K562 (cell line): Measurements from ENCODE around the gene GPR108. TPM values are rescaled to one million over a fixed set of nuclear protein-coding genes. Genes with fewer than 3 reads are reported as not detected.

Experiments used
- CHAMP1 ChIP-seq: fragments of 450-650 bp; IDR thresholded peaks from 2 replicates; pipeline ENCODE4 v1.6.1; 2016; ENCODE audit warnings: mild to moderate bottlenecking
- ERF ChIP-seq: fragments of 450-650 bp; formaldehyde crosslinking; IDR thresholded peaks from 2 replicates; pipeline ENCODE4 v1.4.0; 2020; ENCODE audit warnings: mild to moderate bottlenecking, mixed read lengths
- HCFC1 ChIP-seq: IDR thresholded peaks from 2 replicates; pipeline ENCODE4 v1.6.1; 2012; ENCODE audit warnings: low read depth, low read length, improper control_type of control experiment
- HMG20A ChIP-seq: fragments of 450-650 bp; formaldehyde crosslinking; conservative IDR thresholded peaks from 2 replicates; pipeline ENCODE4 v1.4.0; 2020; ENCODE audit warnings: mild to moderate bottlenecking, mixed read lengths
- HNRNPK ChIP-seq: fragments of 200-400 bp; formaldehyde crosslinking; IDR thresholded peaks from one replicate; pipeline ENCODE4 v1.6.1; 2018; ENCODE audit warnings: mild to moderate bottlenecking, low read depth, low read length; ENCODE audit not compliant: poor library complexity, severe bottlenecking
- JUNB ChIP-seq: fragments of 450-650 bp; formaldehyde crosslinking; conservative IDR thresholded peaks from 2 replicates; pipeline ENCODE4 v1.4.0; 2020; ENCODE audit warnings: mild to moderate bottlenecking
- MECOM ChIP-seq: fragments of 250-450 bp; sonication (Bioruptor Pico); IDR thresholded peaks from 2 replicates; pipeline ENCODE4 v1.8.0; 2022; ENCODE audit warnings: inconsistent platforms
- MEIS2 ChIP-seq: fragments of 450-650 bp; IDR thresholded peaks from 2 replicates; pipeline ENCODE4 v1.6.1; 2014; ENCODE audit warnings: mild to moderate bottlenecking; ENCODE audit not compliant: partially characterized antibody
- NBN ChIP-seq: fragments of 450-650 bp; IDR thresholded peaks from 2 replicates; pipeline ENCODE4 v1.6.1; 2016; ENCODE audit warnings: low read depth, mild to moderate bottlenecking
- PBX2 ChIP-seq, 2 experiments: IDR thresholded peaks in 1 of 2; conservative IDR thresholded peaks in 1 of 2; 2 replicates each; pipeline ENCODE4 v1.6.1; 2016; ENCODE audit warnings: low read depth in 2 of 2, mild to moderate bottlenecking in 1 of 2, missing compliant biosample characterization in 1 of 2, missing genetic modification characterization in 1 of 2, moderate library complexity in 1 of 2
- POLR2A ChIP-seq: fragments of 450-650 bp; conservative IDR thresholded peaks from 2 replicates; pipeline ENCODE4 v1.6.1; 2016
- PPARD ChIP-seq: fragments of 250-450 bp; sonication (Bioruptor Pico); IDR thresholded peaks from 2 replicates; pipeline ENCODE4 v1.8.0; 2022; ENCODE audit warnings: inconsistent platforms, mild to moderate bottlenecking, moderate library complexity
- RBBP5 ChIP-seq: fragments of 200-600 bp; sonication (generic); IDR thresholded peaks from 2 replicates; pipeline ENCODE4 v1.6.1; 2012; ENCODE audit warnings: borderline replicate concordance, mild to moderate bottlenecking, low read length, control low read depth, inconsistent platforms; ENCODE audit not compliant: insufficient read depth, poor library complexity, severe bottlenecking
- RBM25 ChIP-seq: fragments of 200-400 bp; formaldehyde crosslinking; IDR thresholded peaks from 2 replicates; pipeline ENCODE4 v1.6.1; 2018; ENCODE audit warnings: low read length, low read depth, moderate library complexity; ENCODE audit not compliant: severe bottlenecking
- STAT5B ChIP-seq: fragments of 250-450 bp; sonication (Bioruptor Pico); IDR thresholded peaks from 2 replicates; pipeline ENCODE4 v1.8.0; 2021; ENCODE audit warnings: mild to moderate bottlenecking, inconsistent platforms
- THRA ChIP-seq: fragments of 450-650 bp; IDR thresholded peaks from 2 replicates; pipeline ENCODE4 v1.6.1; 2017; ENCODE audit warnings: mild to moderate bottlenecking, moderate library complexity
- TRIM25 ChIP-seq: fragments of 450-650 bp; IDR thresholded peaks from 2 replicates; pipeline ENCODE4 v1.7.0; 2016; ENCODE audit warnings: borderline replicate concordance
- USF2 ChIP-seq: sonication (generic); formaldehyde crosslinking; IDR thresholded peaks from 2 replicates; pipeline ENCODE4 v1.5.0; 2020; ENCODE audit warnings: missing genetic modification reagents
- ZBED1 ChIP-seq: IDR thresholded peaks from 2 replicates; pipeline ENCODE4 v1.6.1; 2014
- ZNF436 ChIP-seq: fragments of 250-450, 450-650 bp; sonication (Bioruptor Pico); formaldehyde crosslinking; IDR thresholded peaks from 2 replicates; pipeline ENCODE4 v1.7.0; 2020; ENCODE audit warnings: mild to moderate bottlenecking
- polyA plus RNA-seq, 8 experiments: library from polyadenylated mRNA; depleted of rRNA in 4 of 8; stranded (reverse) in 5 of 8; unstranded in 3 of 8; fragments of >200 nt; fragmentation: Nextera tagmentation in 2 of 8; fragmentation: Illumina TruSeq in 1 of 8; extraction: Ambion mirVana in 2 of 8; extraction: Trizol in 1 of 8; gene quantifications; 2 replicates each; pipeline versions ENCODE4 v1.2.1 to v1.2.3, GENCODE V29; 2011 to 2014; ENCODE audit warnings: inconsistent platforms in 1 of 8, missing spikeins in 1 of 8
- total RNA-seq, 7 experiments: library from RNA; depleted of rRNA in 6 of 7; stranded (reverse); fragments of >200 nt in 6 of 7; fragmentation: Illumina TruSeq in 2 of 7; extraction: Trizol in 2 of 7; gene quantifications; 2 replicates each; pipeline versions ENCODE4 v1.2.1 to v1.2.3, GENCODE V29; 2011 to 2021; ENCODE audit warnings: low replicate concordance in 1 of 7

The GPR108 gene
- total and polyA plus RNA-seq, 9 of the 15 experiments (the other 6 are each of a cell fraction or from before 2014, with no cell fraction given) = 2.4 to 33.2 (median 24.4) TPM

- TF ChIP-seq MECOM (CRISPR knock-in tag) (no peak), HCFC1 (peak; percentile 88), THRA (no peak), CHAMP1 (no peak; the same call in 1 of the 2 replicates), STAT5B (CRISPR knock-in tag) (no peak), MEIS2 (peak; percentile 25), PPARD (CRISPR knock-in tag) (no peak), HMG20A (no peak), PBX2 (CRISPR knock-in tag; IDR thresholded peaks at IDR 0.05; ENCODE audit: low read depth) (no peak), PBX2 (tag; conservative IDR thresholded peaks at IDR 0.05; ENCODE audit: low read depth) (peak; percentile 78), ZNF436 (CRISPR knock-in tag) (no peak), TRIM25 (no peak), NBN (no peak), POLR2A (no peak), HNRNPK (no peak), USF2 (CRISPR knock-in tag) (peak; percentile 93), ZBED1 (no peak), JUNB (CRISPR knock-in tag) (no peak), RBM25 (peak; percentile 7), RBBP5 (no peak), ERF (CRISPR knock-in tag) (no peak)
Measured at GRCh38 chr19:6761053-6761676, 23.8 kb upstream of the GPR108 start (continued).
